ENCODE measurements around the gene DTHD1.

The DTHD1 gene

DNA sequence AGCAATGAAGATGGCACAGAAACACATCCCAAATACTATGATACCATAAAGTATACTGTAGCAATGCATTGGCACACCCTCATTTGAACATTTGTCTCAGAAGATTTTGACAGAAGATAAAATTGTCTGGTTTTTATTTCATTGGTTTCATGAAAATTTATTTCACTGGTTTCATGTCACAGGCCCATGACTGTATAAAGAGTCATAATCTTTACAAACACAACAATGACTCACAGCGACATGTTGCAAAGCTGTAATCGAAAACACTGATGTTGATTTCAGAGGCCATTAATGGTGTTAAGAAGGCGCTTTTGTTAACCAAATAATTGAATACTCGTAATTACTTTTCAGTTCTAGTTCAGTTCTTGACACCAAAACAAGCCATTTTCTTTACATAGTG is 8.1 kb upstream of the DTHD1 start:
- no peak overlapping the region for H3K4me3 ChIP-seq (ENCODE audit: low read depth, low read length)
- TF ChIP-seq CTCF (IDR thresholded peaks at IDR 0.05; ENCODE audit: low read depth, low read length) = no peak

DNA sequence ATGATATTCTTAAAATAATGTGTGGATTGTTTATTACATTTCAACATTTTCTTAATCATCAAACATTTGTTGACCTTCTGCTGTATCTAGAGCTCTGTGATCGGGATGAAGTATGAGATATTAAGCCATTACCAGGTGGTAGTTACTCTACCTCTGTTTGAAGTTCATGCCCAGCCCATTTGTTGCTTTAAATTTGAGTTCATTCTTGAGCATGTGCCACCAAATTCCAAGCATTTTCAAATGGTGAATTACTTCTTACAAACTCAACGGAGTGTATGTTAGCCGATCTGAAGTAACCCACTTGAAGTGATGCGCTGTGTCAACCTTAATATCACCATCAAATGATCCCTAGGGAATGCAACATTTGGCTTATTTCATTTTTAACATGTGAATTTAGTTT is 7.3 kb upstream of the DTHD1 start:
- H3K4me3 ChIP-seq (ENCODE audit: low read depth, low read length) = no peak overlapping the region
- TF ChIP-seq CTCF (IDR thresholded peaks at IDR 0.05; ENCODE audit: low read depth, low read length) = no peak

DNA sequence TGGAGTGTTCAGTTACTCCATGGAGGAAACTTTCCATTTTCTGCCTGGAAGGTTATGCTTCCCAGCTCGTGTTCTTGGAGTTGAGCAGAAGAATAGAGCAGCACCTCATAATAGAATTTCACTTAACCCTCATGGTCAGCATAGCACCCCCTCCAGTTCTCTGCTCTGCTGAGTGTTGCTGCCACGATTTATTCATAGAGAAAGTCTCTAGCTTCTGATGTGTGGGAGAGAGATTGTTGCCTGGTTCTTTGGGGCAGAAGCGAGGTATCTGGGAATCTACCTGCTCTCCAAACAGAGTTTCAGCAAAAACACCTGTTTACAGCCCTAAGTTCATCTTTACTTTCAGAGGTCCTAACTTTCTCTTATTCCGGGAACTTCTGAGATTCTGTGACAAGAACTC is 3.9 kb upstream of the DTHD1 start:
- no peak for TF ChIP-seq CTCF (IDR thresholded peaks at IDR 0.05; ENCODE audit: low read depth, low read length)

DNA sequence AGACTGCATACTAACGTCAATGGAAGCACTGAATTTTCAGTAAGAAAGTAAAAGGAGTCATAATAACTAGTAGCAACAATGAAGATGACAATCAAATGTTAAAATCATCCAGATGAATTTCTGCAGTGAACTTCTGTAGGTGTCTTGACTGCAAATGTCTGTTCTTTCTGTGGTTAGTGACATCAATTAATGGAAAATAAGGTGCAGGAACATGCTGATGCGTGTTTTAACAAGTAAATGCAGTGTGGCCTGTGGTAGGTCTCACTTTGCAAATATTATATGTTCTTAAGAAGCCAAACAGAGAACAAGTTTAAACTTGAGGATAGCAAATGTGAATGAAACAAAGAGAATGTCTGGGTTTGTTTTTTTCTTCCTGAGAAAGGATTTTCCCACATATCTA is 2.6 kb upstream of the DTHD1 start:
- TF ChIP-seq CTCF (IDR thresholded peaks at IDR 0.05; ENCODE audit: low read depth, low read length) = no peak
- H3K4me3 ChIP-seq (ENCODE audit: low read depth, low read length) = no peak overlapping the region

More for the DNA sequence above, 3.9 kb upstream of the DTHD1 start:
- H3K4me3 ChIP-seq (ENCODE audit: low read depth, low read length) = no peak overlapping the region

DNA sequence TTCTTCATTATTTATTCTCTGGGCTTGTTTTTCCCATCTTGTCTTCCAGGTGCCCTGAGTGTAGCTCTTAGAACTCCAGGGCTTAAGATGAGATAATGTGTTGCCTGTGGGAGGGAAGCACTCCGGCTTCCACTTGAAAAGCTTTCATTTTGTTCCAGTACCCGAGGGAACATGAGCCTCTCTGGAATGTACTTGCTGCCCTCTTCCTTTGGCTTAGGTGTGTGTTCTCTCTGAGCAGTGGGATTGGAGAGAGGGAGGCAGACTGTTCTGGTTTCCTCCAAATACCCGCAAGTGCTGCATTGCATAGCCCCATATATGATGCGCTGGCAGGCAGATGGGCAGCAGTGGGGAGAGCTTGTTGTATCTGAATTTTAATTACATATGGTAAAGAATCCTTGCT is 861 bp upstream of the DTHD1 start:
- TF ChIP-seq CTCF (IDR thresholded peaks at IDR 0.05; ENCODE audit: low read depth, low read length) = no peak
- H3K4me3 ChIP-seq (ENCODE audit: low read depth, low read length) = no peak overlapping the region

DNA sequence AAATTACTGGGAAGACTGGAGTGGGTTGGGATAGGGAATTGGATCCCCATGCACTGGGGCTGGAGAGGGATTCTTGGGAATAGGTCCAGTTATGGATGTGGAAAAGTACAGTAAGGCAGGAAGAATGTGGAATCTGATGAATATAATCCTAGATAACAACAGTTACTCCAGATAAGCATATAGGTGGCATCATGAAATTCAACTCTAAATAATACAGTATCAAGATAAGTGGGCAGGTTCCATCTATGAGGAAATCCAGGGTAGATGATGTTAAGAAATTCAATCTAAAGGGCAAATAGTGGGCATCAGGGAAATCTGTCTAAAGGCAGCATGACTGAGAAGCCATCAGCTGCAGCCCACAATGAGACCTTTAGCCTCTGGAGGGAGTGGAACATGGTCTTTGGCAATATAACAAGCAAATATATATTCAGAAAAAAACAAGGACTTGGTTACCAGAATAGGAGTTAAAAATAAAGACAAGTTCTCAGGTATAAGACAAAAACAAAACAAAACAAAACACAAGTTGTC is 1.2 kb downstream of the DTHD1 start:
- H3K4me3 ChIP-seq (ENCODE audit: low read depth, low read length) = no peak overlapping the region
- no peak for TF ChIP-seq CTCF (IDR thresholded peaks at IDR 0.05; ENCODE audit: low read depth, low read length)

- TF ChIP-seq CTCF (IDR thresholded peaks at IDR 0.05; ENCODE audit: low read depth, low read length) = no peak
- no peak overlapping the region for H3K4me3 ChIP-seq (ENCODE audit: low read depth, low read length)
Observed at GRCh38 chr4:36283912-36284465, 2.6 kb downstream of the DTHD1 start.
